Vagina (tissue), 2 donors: ENCODE results near the gene AWAT1.

Source experiments
- CTCF ChIP-seq, 3 experiments: fragments of 450-650 bp in 2 of 3; fragments of 200-600 bp in 1 of 3; sonication (generic) in 1 of 3; IDR thresholded peaks; one replicate each; pipeline ENCODE4 v1.5.1; 2017 to 2019; ENCODE audit warnings: antibody characterized with exemption in 3 of 3, mild to moderate bottlenecking in 2 of 3, moderate library complexity in 2 of 3
- POLR2A ChIP-seq, 2 donors: fragments of 450-650 bp; IDR thresholded peaks; one replicate each; pipeline ENCODE4 v1.6.1; 2017; ENCODE audit warnings: antibody characterized with exemption in 2 of 2, mild to moderate bottlenecking in 2 of 2, moderate library complexity in 2 of 2
- POLR2AphosphoS5 ChIP-seq, 2 donors: sonication (generic); formaldehyde crosslinking; IDR thresholded peaks; one replicate each; pipeline ENCODE4 v1.9.0; 2017; ENCODE audit warnings: antibody characterized with exemption in 2 of 2, mild to moderate bottlenecking in 2 of 2, low read depth in 1 of 2; ENCODE audit not compliant: insufficient read depth in 1 of 2

- TF ChIP-seq CTCF (IDR thresholded peaks at IDR 0.05) (no peak), POLR2AphosphoS5 (IDR thresholded peaks at IDR 0.05; ENCODE audit: insufficient read depth in 1 of 2, low read depth in 1 of 2) (no peak), POLR2A (IDR thresholded peaks at IDR 0.05) (no peak)
Measured at GRCh38 chrX:70201732-70202131, 32.7 kb upstream of the AWAT1 start.
